Bronchial epithelial cell (primary cell): Measurements from ENCODE around the gene ANKS1A. TPM values are rescaled to one million over a fixed set of nuclear protein-coding genes. Genes with fewer than 3 reads are reported as not detected.
A peak's percentile ranks its signal among the peaks of the same experiment; 100 is the strongest.

Experiments
- DNase-seq: peaks from one replicate; pipeline ENCODE4 v3.0.0-alpha.2; 2010; ENCODE audit warnings: low read depth
- FAIRE-seq: peaks from 2 replicates; lab custom pipeline; 2011; peaks lifted over from hg19 to GRCh38; lab: Jason Lieb, UNC
- H3K27me3 ChIP-seq: 2 replicates; pipeline ENCODE4 v1.5.1; 2011; ENCODE audit warnings: low read length; ENCODE audit not compliant: control insufficient read depth, insufficient read depth
- H3K36me3 ChIP-seq: 2 replicates; pipeline ENCODE4 v1.5.1; 2011; ENCODE audit warnings: low read length; ENCODE audit not compliant: control insufficient read depth, insufficient read depth
- H3K4me3 ChIP-seq: 2 replicates; pipeline ENCODE4 v1.5.1; 2011; ENCODE audit warnings: mild to moderate bottlenecking, low read depth, low read length, control low read depth
- CTCF ChIP-seq: IDR thresholded peaks from 2 replicates; pipeline ENCODE4 v1.5.1; 2011; ENCODE audit warnings: mild to moderate bottlenecking, moderate library complexity, low read length, control low read depth, inconsistent platforms; ENCODE audit not compliant: insufficient read depth, severe bottlenecking
- total RNA-seq: library from RNA; depleted of rRNA; stranded (reverse); fragments of >200 nt; gene quantifications from 2 replicates; pipeline ENCODE4 v1.2.1, GENCODE V29; 2014

Gene ANKS1A
- total RNA-seq, 1 donor from 2014 or later: 9.5 TPM

GRCh38 chr6:35092362-35093117, 203.5 kb downstream of the ANKS1A start:
- Histone ChIP-seq H3K4me3 (no peak overlapping the region), H3K36me3 (peaks cover 6% of the 10 kb centered on the region), H3K27me3 (no peaks in the 10 kb centered on the region)
- DNase-seq (peak; percentile 25), FAIRE-seq (no peak)
- no peak for TF ChIP-seq CTCF

GRCh38 chr6:35093118-35093445, 204.0 kb downstream of the ANKS1A start:
- Histone ChIP-seq H3K36me3 (peaks cover 2% of the 10 kb centered on the region), H3K4me3 (no peak overlapping the region), H3K27me3 (no peaks in the 10 kb centered on the region)
- no peak for DNase-seq
- TF ChIP-seq CTCF: no peak
- no peak for FAIRE-seq

GRCh38 chr6:35093783-35094182, 204.7 kb downstream of the ANKS1A start:
- FAIRE-seq (no peak), DNase-seq (no peak)
- H3K27me3 ChIP-seq: no peaks in the 10 kb centered on the region
- no peaks in the 10 kb centered on the region for H3K36me3 ChIP-seq
- TF ChIP-seq CTCF: no peak
- no peak overlapping the region for H3K4me3 ChIP-seq

GRCh38 chr6:35094183-35094582, 205.1 kb downstream of the ANKS1A start:
- Histone ChIP-seq H3K36me3 (no peaks in the 10 kb centered on the region), H3K4me3 (no peak overlapping the region), H3K27me3 (no peaks in the 10 kb centered on the region)
- FAIRE-seq (no peak), DNase-seq (no peak)
- no peak for TF ChIP-seq CTCF

GRCh38 chr6:35096129-35096862, 207.2 kb downstream of the ANKS1A start:
- H3K4me3 ChIP-seq: no peak overlapping the region
- H3K36me3 ChIP-seq: no peaks in the 10 kb centered on the region
- H3K27me3 ChIP-seq: no peaks in the 10 kb centered on the region
- DNase-seq: peak; percentile 77
- no peak for FAIRE-seq
- no peak for TF ChIP-seq CTCF
